GM12878 (cell line): ENCODE results near the gene PGBD5.

Experiments used
- EZH2 ChIP-seq: IDR thresholded peaks from 2 replicates; pipeline ENCODE4 v1.6.1; 2012; ENCODE audit warnings: low read depth, mild to moderate bottlenecking, control low read depth, inconsistent platforms, low read length, borderline replicate concordance; ENCODE audit not compliant: control insufficient read depth
- TAF1 ChIP-seq: IDR thresholded peaks from 2 replicates; pipeline ENCODE4 v1.6.1; 2011; ENCODE audit warnings: mild to moderate bottlenecking, low read depth, low read length, borderline replicate concordance
- ZBTB11 ChIP-seq: fragments of 450-650 bp; formaldehyde crosslinking; IDR thresholded peaks from 2 replicates; pipeline ENCODE4 v1.5.0; 2022; ENCODE audit warnings: mild to moderate bottlenecking, missing genetic modification characterization

- TF ChIP-seq TAF1 (no peak), ZBTB11 (CRISPR knock-in tag) (no peak), EZH2 (no peak)
Observed at GRCh38 chr1:230355128-230355527, 71.0 kb downstream of the PGBD5 start.
